ENCODE data around the gene RHPN2. TPM values are rescaled to one million over a fixed set of nuclear protein-coding genes. Genes with fewer than 3 reads are reported as not detected.

The RHPN2 gene
- total RNA-seq: 1 to 10 TPM; 1.7 to 3.2 (median 2.4) TPM
- 10 to 100 TPM; 28.8 to 84.8 (median 30.1) TPM for polyA plus RNA-seq

DNA sequence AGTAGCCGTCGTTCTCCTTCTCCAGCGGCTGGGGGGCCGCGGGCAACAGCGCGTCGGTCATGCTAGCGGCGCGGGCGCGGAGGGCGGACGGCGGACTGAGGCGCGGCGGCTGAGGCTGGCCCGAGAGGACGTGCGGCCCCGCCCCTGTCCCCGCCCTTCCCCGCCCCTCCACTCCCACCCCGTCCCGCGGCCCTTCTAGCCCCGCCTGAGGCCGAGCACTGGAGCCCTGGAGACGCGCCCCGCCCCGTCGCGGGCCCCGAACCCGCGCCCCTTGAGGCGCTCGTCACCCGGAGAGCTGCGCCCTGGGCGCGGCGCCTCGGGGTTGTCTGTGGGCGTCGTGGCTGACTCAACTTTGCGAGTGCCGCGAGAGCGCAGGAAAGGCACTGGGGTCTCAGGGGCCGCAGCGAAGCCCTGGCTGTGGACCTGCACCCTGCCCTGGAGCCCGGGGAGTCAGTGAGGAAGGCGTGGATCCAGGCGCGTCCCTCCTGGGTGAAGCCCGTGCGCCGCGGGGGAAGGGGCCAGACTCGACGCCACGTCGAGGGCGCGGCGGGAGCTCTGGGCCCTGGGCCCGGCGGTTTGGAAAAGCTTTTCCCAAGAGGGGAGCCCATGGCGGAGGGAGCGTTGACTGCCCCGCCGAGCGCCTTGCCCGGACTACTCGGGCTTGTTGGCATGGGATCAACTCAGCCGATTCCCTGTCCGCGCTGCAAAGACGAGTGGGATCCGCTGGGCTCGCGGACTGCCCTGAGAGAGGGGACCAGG lies at the start of gene RHPN2:
TSS of gene RHPN2 (minus strand) at position 97 of the 759 bp plus-strand sequence. CDS start at position 61, 36 bp downstream.
- no peaks in the 10 kb centered on the region for H3K9me3 ChIP-seq
- peak within 1 kb of the TSS; percentile 41 to 60 (median 56) for H3K4me3 ChIP-seq
- H3K27me3 ChIP-seq: peaks cover 13 to 47% (median 36%) of the 10 kb centered on the region in 3 donors
- peaks cover 0 to 20% (median 16%) of the 10 kb centered on the region in 4 donors for H3K4me1 ChIP-seq
- no peaks in the 10 kb centered on the region for H3K36me3 ChIP-seq
- intact Hi-C loops (cut with DNase I): no loop called here
- 2 to 4% methylated on average over 86 of the region's 86 CpGs for WGBS, 2 donors
- peak in 1 of 4 donors; percentile 20 for TF ChIP-seq POLR2AphosphoS5 (IDR thresholded peaks at IDR 0.05)
- no peak for TF ChIP-seq CTCF (IDR thresholded peaks at IDR 0.05)
- no peak for TF ChIP-seq EP300 (IDR thresholded peaks at IDR 0.05)
- peak in 1 of 2 donors; percentile 20 for TF ChIP-seq POLR2A (IDR thresholded peaks at IDR 0.05)
- DNase-seq: peak; percentile 73
- peak within 1 kb of the TSS in 2 of 4 donors; percentile 20 to 65 for H3K27ac ChIP-seq

DNA sequence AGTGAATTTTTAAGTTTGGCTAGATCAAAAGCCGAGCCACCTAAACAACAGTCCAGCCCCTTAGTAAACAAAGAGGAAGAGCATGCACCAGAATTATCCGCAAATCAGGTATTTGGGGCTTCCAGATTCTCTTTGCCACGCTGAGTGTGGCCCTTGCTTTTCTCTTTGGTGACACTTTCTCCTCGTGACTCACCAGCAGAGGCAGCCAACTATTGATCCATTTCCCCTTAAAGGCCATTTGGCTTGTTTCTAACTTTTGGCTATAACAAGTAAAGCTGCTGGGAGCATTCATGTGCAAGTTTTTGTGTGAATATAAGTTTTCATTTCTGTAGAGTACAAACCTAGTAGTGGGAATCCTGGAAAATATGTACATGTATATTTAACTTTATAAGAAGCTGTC lies 49.6 kb upstream of the RHPN2 start:
- Histone ChIP-seq H3K9me3 (no peaks in the 10 kb centered on the region), H3K4me3 (no peak overlapping the region), H3K27ac (no peak overlapping the region), H3K36me3 (peaks cover 11 to 93% (median 50%) of the 10 kb centered on the region in 4 donors), H3K27me3 (no peaks in the 10 kb centered on the region), H3K4me1 (no peaks in the 10 kb centered on the region)
- WGBS, 2 donors: 80 to 92% methylated on average over 4 of the region's 4 CpGs
- TF ChIP-seq POLR2A (IDR thresholded peaks at IDR 0.05) (no peak), EP300 (IDR thresholded peaks at IDR 0.05) (no peak), CTCF (IDR thresholded peaks at IDR 0.05) (no peak), POLR2AphosphoS5 (IDR thresholded peaks at IDR 0.05) (no peak)
- no peak for DNase-seq
- intact Hi-C loops (cut with DNase I): no loop called here

- peaks cover 11 to 93% (median 62%) of the 10 kb centered on the region in 4 donors for H3K36me3 ChIP-seq
- DNase-seq: no peak
- no peaks in the 10 kb centered on the region for H3K4me1 ChIP-seq
- intact Hi-C loops (cut with DNase I): no loop called here
- 93 to 97% methylated on average over 11 of the region's 11 CpGs for WGBS, 2 donors
- no peak overlapping the region for H3K27ac ChIP-seq
- H3K27me3 ChIP-seq: no peaks in the 10 kb centered on the region
- TF ChIP-seq CTCF (IDR thresholded peaks at IDR 0.05): no peak
- TF ChIP-seq POLR2A (IDR thresholded peaks at IDR 0.05): no peak
- no peak for TF ChIP-seq EP300 (IDR thresholded peaks at IDR 0.05)
- TF ChIP-seq POLR2AphosphoS5 (IDR thresholded peaks at IDR 0.05): no peak
- no peak overlapping the region for H3K4me3 ChIP-seq
- no peaks in the 10 kb centered on the region for H3K9me3 ChIP-seq
Measured at GRCh38 chr19:33111587-33111986, 46.9 kb upstream of the RHPN2 start.

DNA sequence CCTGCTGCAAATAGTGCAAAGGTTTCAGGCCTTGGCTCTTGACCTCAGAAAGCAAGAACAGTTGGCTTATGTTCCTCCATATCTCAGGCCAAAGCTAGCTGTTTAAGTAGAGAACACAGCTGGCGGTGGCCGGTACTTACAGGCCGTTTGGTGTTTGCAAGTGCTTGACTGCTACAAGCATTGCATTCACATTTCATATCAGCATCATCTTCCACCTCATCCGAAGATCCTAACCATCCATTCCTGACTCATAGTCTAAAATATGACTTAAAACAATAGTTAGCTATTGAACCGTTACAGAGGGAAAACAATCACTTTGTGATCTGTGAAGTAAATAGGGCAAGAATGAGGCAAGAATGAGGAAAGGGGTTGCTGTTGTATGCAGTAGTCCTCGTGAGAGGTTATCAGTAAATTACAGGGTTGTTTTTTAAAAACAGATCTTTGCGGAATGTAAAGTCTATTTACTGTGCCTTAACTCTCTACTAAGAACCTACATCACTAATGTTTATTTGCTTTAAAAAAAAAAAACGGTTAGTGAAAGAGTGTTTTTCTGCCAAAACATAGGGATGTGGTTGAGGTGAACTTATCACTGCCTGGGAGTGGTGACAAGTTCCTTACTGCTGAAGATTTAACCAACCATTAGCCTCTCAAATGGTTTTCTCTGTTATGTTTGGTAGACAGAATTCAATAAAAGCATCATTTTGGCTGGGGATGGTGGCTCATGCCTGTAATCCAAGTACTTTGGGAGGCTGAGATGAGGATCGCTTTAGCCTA lies 45.6 kb upstream of the RHPN2 start:
- no peak for TF ChIP-seq POLR2AphosphoS5 (IDR thresholded peaks at IDR 0.05)
- TF ChIP-seq POLR2A (IDR thresholded peaks at IDR 0.05): no peak
- TF ChIP-seq CTCF (IDR thresholded peaks at IDR 0.05): no peak
- TF ChIP-seq EP300 (IDR thresholded peaks at IDR 0.05): no peak
- no peak overlapping the region for H3K27ac ChIP-seq
- H3K9me3 ChIP-seq: no peaks in the 10 kb centered on the region
- H3K27me3 ChIP-seq: no peaks in the 10 kb centered on the region
- 85 to 92% methylated on average over 9 of the region's 9 CpGs for WGBS, 2 donors
- intact Hi-C loops (cut with DNase I): no loop called here
- H3K4me3 ChIP-seq: no peak overlapping the region
- peaks cover 4 to 90% (median 58%) of the 10 kb centered on the region in 4 donors for H3K36me3 ChIP-seq
- DNase-seq: no peak
- H3K4me1 ChIP-seq: no peaks in the 10 kb centered on the region

Measured in sigmoid colon (tissue), 7 donors.